Measurements from ENCODE around the gene KRABD2.
A peak's percentile ranks its signal among the peaks of the same experiment; 100 is the strongest.

The KRABD2 gene

DNA sequence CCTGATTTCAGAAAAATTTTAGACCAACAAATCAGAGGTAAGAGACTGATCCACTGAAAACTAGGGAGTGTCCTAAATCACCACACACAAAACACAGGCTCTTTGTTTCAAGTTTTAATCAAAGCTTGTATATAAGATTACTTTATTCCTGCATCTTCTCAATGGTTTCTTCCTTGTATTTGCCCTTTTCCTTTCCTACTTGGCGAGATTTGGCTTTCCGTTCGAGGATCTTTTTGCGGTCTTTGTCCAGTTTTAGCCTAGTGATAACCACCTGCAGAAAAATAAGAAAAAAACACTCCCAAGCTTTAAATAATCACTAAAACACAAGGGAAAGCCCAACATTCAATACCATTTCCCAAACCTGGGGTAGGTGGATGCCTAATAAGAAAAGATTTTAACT, 918 bp upstream of the KRABD2 start:
- peaks cover 38 to 52% of the 10 kb centered on the region in 2 experiments for H3K36me3 ChIP-seq (ENCODE audit: control insufficient read depth in 1 of 2, insufficient read depth in 2 of 2, low read length in 2 of 2)
- H3K79me2 ChIP-seq (ENCODE audit: insufficient read depth, low read length), result peaks cover 44% of the 10 kb centered on the region
- H3K9me3 ChIP-seq (ENCODE audit: control insufficient read depth in 1 of 2, insufficient read depth in 1 of 2, low read depth in 1 of 2, low read length in 2 of 2), result no peaks in the 10 kb centered on the region
- ChIA-PET RAD21 (ENCODE audit: low non-redundant PET in 1 of 2, low total read pairs in 2 of 2, uncharacterized antibody in 2 of 2, unreplicated experiment in 2 of 2) (no interaction called here), POLR2A (interaction anchor here (0.6 to 2.1 kb wide), 4 partner anchors 16 to 290 kb away, joined by 3 to 5 read pairs (median 4); partner anchors contain the start of gene ALOX12B), CTCF (interaction anchor here (1.2 to 1.8 kb wide), 3 partner anchors 317 to 408 kb away, joined by 3 to 7 read pairs (median 4); no protein-coding TSS in a partner anchor)
- H3K4me1 ChIP-seq (ENCODE audit: control insufficient read depth in 1 of 2, insufficient read depth in 2 of 2, low read length in 2 of 2), result peaks cover 24 to 52% of the 10 kb centered on the region in 2 experiments; a peak in 3 of 4 replicates
- ATAC-seq (no peak), DNase-seq (ENCODE audit: low read depth, low spot score) (no peak)
- peaks cover 29% of the 10 kb centered on the region; the same call in 1 of the 2 replicates for H4K20me1 ChIP-seq (ENCODE audit: insufficient read depth)
- peak overlapping the region; percentile 87 for H3K4me2 ChIP-seq (ENCODE audit: low read length)
- no peak overlapping the region for H2AFZ ChIP-seq (ENCODE audit: low read depth, low read length, poor library complexity, severe bottlenecking)
- H3K4me3 ChIP-seq (replicated peaks in 1 of 2; ENCODE audit: low read depth in 1 of 2, low read length in 2 of 2), result no peak overlapping the region
- peak overlapping the region; percentile 80; the same call in 1 of the 2 replicates for H3K27ac ChIP-seq (ENCODE audit: low read depth, low read length)
- peak overlapping the region; percentile 75; the same call in 1 of the 2 replicates for H3K9ac ChIP-seq (ENCODE audit: low read length)
- TF ChIP-seq EZH2 (IDR thresholded peaks at IDR 0.05), result no peak
- TF ChIP-seq SRF (IDR thresholded peaks at IDR 0.05; ENCODE audit: low read depth), result no peak
- TF ChIP-seq POLR2A (IDR thresholded peaks at IDR 0.05; ENCODE audit: borderline replicate concordance, extremely low read depth, insufficient read depth, insufficient read length), result no peak
- no peak for TF ChIP-seq ELF1 (IDR thresholded peaks at IDR 0.05; ENCODE audit: borderline replicate concordance, low read depth)
- no peak for TF ChIP-seq SP1 (IDR thresholded peaks at IDR 0.05; ENCODE audit: low read depth)
- TF ChIP-seq, protein P1, sequence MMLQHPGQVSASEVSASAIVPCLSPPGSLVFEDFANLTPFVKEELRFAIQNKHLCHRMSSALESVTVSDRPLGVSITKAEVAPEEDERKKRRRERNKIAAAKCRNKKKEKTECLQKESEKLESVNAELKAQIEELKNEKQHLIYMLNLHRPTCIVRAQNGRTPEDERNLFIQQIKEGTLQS (IDR thresholded peaks at IDR 0.05), result no peak
- no peak for TF ChIP-seq SIN3A (IDR thresholded peaks at IDR 0.05; ENCODE audit: low read depth)
- TF ChIP-seq, protein P2, sequence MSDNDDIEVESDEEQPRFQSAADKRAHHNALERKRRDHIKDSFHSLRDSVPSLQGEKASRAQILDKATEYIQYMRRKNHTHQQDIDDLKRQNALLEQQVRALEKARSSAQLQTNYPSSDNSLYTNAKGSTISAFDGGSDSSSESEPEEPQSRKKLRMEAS (IDR thresholded peaks at IDR 0.05), result no peak
- no peak for TF ChIP-seq ZNF274 (IDR thresholded peaks at IDR 0.05; ENCODE audit: low read depth, low read length)
- TF ChIP-seq EZH2phosphoT487 (IDR thresholded peaks at IDR 0.05; ENCODE audit: borderline replicate concordance), result no peak
- no peak for TF ChIP-seq TCF7L2 (IDR thresholded peaks at IDR 0.05; ENCODE audit: borderline replicate concordance, extremely low read depth, insufficient read depth, insufficient read length)
- TF ChIP-seq EGR1 (IDR thresholded peaks at IDR 0.05; ENCODE audit: low read depth), result no peak
- TF ChIP-seq, protein P3, sequence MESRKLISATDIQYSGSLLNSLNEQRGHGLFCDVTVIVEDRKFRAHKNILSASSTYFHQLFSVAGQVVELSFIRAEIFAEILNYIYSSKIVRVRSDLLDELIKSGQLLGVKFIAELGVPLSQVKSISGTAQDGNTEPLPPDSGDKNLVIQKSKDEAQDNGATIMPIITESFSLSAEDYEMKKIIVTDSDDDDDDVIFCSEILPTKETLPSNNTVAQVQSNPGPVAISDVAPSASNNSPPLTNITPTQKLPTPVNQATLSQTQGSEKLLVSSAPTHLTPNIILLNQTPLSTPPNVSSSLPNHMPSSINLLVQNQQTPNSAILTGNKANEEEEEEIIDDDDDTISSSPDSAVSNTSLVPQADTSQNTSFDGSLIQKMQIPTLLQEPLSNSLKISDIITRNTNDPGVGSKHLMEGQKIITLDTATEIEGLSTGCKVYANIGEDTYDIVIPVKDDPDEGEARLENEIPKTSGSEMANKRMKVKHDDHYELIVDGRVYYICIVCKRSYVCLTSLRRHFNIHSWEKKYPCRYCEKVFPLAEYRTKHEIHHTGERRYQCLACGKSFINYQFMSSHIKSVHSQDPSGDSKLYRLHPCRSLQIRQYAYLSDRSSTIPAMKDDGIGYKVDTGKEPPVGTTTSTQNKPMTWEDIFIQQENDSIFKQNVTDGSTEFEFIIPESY (IDR thresholded peaks at IDR 0.05; ENCODE audit: extremely low read depth, insufficient replicate concordance, low read length), result no peak
- no peak for TF ChIP-seq JUND (IDR thresholded peaks at IDR 0.05)
- TF ChIP-seq, protein P4, sequence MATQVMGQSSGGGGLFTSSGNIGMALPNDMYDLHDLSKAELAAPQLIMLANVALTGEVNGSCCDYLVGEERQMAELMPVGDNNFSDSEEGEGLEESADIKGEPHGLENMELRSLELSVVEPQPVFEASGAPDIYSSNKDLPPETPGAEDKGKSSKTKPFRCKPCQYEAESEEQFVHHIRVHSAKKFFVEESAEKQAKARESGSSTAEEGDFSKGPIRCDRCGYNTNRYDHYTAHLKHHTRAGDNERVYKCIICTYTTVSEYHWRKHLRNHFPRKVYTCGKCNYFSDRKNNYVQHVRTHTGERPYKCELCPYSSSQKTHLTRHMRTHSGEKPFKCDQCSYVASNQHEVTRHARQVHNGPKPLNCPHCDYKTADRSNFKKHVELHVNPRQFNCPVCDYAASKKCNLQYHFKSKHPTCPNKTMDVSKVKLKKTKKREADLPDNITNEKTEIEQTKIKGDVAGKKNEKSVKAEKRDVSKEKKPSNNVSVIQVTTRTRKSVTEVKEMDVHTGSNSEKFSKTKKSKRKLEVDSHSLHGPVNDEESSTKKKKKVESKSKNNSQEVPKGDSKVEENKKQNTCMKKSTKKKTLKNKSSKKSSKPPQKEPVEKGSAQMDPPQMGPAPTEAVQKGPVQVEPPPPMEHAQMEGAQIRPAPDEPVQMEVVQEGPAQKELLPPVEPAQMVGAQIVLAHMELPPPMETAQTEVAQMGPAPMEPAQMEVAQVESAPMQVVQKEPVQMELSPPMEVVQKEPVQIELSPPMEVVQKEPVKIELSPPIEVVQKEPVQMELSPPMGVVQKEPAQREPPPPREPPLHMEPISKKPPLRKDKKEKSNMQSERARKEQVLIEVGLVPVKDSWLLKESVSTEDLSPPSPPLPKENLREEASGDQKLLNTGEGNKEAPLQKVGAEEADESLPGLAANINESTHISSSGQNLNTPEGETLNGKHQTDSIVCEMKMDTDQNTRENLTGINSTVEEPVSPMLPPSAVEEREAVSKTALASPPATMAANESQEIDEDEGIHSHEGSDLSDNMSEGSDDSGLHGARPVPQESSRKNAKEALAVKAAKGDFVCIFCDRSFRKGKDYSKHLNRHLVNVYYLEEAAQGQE (IDR thresholded peaks at IDR 0.05; ENCODE audit: low read depth), result no peak
- TF ChIP-seq, protein P5, sequence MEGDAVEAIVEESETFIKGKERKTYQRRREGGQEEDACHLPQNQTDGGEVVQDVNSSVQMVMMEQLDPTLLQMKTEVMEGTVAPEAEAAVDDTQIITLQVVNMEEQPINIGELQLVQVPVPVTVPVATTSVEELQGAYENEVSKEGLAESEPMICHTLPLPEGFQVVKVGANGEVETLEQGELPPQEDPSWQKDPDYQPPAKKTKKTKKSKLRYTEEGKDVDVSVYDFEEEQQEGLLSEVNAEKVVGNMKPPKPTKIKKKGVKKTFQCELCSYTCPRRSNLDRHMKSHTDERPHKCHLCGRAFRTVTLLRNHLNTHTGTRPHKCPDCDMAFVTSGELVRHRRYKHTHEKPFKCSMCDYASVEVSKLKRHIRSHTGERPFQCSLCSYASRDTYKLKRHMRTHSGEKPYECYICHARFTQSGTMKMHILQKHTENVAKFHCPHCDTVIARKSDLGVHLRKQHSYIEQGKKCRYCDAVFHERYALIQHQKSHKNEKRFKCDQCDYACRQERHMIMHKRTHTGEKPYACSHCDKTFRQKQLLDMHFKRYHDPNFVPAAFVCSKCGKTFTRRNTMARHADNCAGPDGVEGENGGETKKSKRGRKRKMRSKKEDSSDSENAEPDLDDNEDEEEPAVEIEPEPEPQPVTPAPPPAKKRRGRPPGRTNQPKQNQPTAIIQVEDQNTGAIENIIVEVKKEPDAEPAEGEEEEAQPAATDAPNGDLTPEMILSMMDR (IDR thresholded peaks at IDR 0.05 in 2 of 3, conservative IDR thresholded peaks at IDR 0.05 in 1 of 3; ENCODE audit: borderline replicate concordance in 1 of 3, insufficient read depth in 1 of 3, low read depth in 2 of 3, low read length in 2 of 3), result no peak
- no peak for TF ChIP-seq CBX3 (IDR thresholded peaks at IDR 0.05; ENCODE audit: low read depth)
- TF ChIP-seq POLR2AphosphoS5 (IDR thresholded peaks at IDR 0.05; ENCODE audit: low read depth, low read length), result no peak
- no peak for TF ChIP-seq CEBPB (IDR thresholded peaks at IDR 0.05; ENCODE audit: low read depth)
- no peaks in the 10 kb centered on the region for H3K27me3 ChIP-seq (ENCODE audit: insufficient read depth, low read length)
- no TSS peak for BruUV-seq (replicated peaks)
- H3K9me2 ChIP-seq (ENCODE audit: insufficient read depth), result no peaks in the 10 kb centered on the region
- intact Hi-C loops (cut with micrococcal nuclease), result loop anchor here (10.0 kb wide), 1 partner anchor 153 kb away; no protein-coding TSS in a partner anchor
